Astrocyte (in vitro differentiated cells and primary cell): Measurements from ENCODE around the gene RANGAP1. TPM values are rescaled to one million over a fixed set of nuclear protein-coding genes. Genes with fewer than 3 reads are reported as not detected.

Experiments
- DNase-seq: peaks from one replicate; pipeline ENCODE4 v3.0.0-alpha.2; 2010; ENCODE audit warnings: low read depth
- FAIRE-seq: peaks from 2 replicates; lab custom pipeline; 2011; peaks lifted over from hg19 to GRCh38; lab: Jason Lieb, UNC
- H2AFZ ChIP-seq: 2 replicates; pipeline ENCODE4 v1.6.0; 2012; ENCODE audit warnings: low read depth, low read length, inconsistent platforms
- H3K27ac ChIP-seq: 2 replicates; pipeline ENCODE4 v1.5.1; 2011; ENCODE audit warnings: low read depth, low read length, inconsistent platforms
- H3K27me3 ChIP-seq: 2 replicates; pipeline ENCODE4 v1.6.0; 2011; ENCODE audit warnings: low read length, inconsistent platforms; ENCODE audit not compliant: insufficient read depth
- H3K36me3 ChIP-seq: 2 replicates; pipeline ENCODE4 v1.5.1; 2011; ENCODE audit warnings: low read length, inconsistent platforms; ENCODE audit not compliant: insufficient read depth
- H3K4me1 ChIP-seq: 2 replicates; pipeline ENCODE4 v1.5.1; 2011; ENCODE audit warnings: low read length, inconsistent platforms; ENCODE audit not compliant: insufficient read depth
- H3K4me2 ChIP-seq: 2 replicates; pipeline ENCODE4 v1.6.0; 2012; ENCODE audit warnings: low read length, inconsistent platforms
- H3K4me3 ChIP-seq: 2 replicates; pipeline ENCODE4 v1.5.1; 2011; ENCODE audit warnings: low read depth, mild to moderate bottlenecking, low read length, inconsistent platforms; ENCODE audit not compliant: insufficient read depth
- H3K79me2 ChIP-seq: 2 replicates; pipeline ENCODE4 v1.6.0; 2012; ENCODE audit warnings: mild to moderate bottlenecking, low read length, inconsistent platforms; ENCODE audit not compliant: insufficient read depth
- H3K9ac ChIP-seq: 2 replicates; pipeline ENCODE4 v1.6.0; 2012; ENCODE audit warnings: mild to moderate bottlenecking, low read length, inconsistent platforms
- H3K9me3 ChIP-seq: 2 replicates; pipeline ENCODE4 v1.5.1; 2012; ENCODE audit warnings: low read depth, mild to moderate bottlenecking, low read length, inconsistent platforms; ENCODE audit not compliant: insufficient read depth
- H4K20me1 ChIP-seq: 2 replicates; pipeline ENCODE4 v1.6.0; 2012; ENCODE audit warnings: low read length, inconsistent platforms; ENCODE audit not compliant: insufficient read depth
- H3K27ac Mint-ChIP-seq: one replicate; pipeline ENCODE4 v1.8.0; 2021; ENCODE audit warnings: mild to moderate bottlenecking, mixed read lengths; ENCODE audit not compliant: unreplicated experiment
- H3K27me3 Mint-ChIP-seq: one replicate; pipeline ENCODE4 v1.8.0; 2021; ENCODE audit warnings: low read depth, mixed read lengths; ENCODE audit not compliant: unreplicated experiment
- H3K36me3 Mint-ChIP-seq: one replicate; pipeline ENCODE4 v1.8.0; 2021; ENCODE audit warnings: low read depth, mixed read lengths; ENCODE audit not compliant: unreplicated experiment
- H3K4me1 Mint-ChIP-seq: one replicate; pipeline ENCODE4 v1.8.0; 2021; ENCODE audit warnings: low read depth, mixed read lengths; ENCODE audit not compliant: unreplicated experiment
- H3K4me3 Mint-ChIP-seq: one replicate; pipeline ENCODE4 v1.8.0; 2021; ENCODE audit warnings: mild to moderate bottlenecking, moderate library complexity, mixed read lengths; ENCODE audit not compliant: unreplicated experiment
- H3K9me3 Mint-ChIP-seq: one replicate; pipeline ENCODE4 v1.8.0; 2021; ENCODE audit warnings: mild to moderate bottlenecking, mixed read lengths; ENCODE audit not compliant: unreplicated experiment
- CTCF ChIP-seq: IDR thresholded peaks from 2 replicates; pipeline ENCODE4 v1.5.1; 2011; ENCODE audit warnings: low read depth, mild to moderate bottlenecking, inconsistent platforms, low read length, moderate library complexity; ENCODE audit not compliant: insufficient read depth
- EZH2 ChIP-seq: IDR thresholded peaks from 2 replicates; pipeline ENCODE4 v1.6.1; 2012; ENCODE audit warnings: mild to moderate bottlenecking, low read length, inconsistent platforms; ENCODE audit not compliant: insufficient read depth
- total RNA-seq: library from RNA; stranded (reverse); gene quantifications from 2 replicates; pipeline ENCODE4 v1.2.1, GENCODE V29; 2021

RANGAP1 gene
- total RNA-seq, 1 donor from 2014 or later = 77.8 TPM

- Histone ChIP-seq H3K9me3 (no peaks in the 10 kb centered on the region), H3K4me2 (no peak overlapping the region), H3K27ac (no peak overlapping the region), H2AFZ (no peak overlapping the region), H4K20me1 (peaks cover 23% of the 10 kb centered on the region), H3K4me3 (no peak overlapping the region), H3K9ac (no peak overlapping the region), H3K79me2 (no peaks in the 10 kb centered on the region), H3K4me1 (peaks cover 10% of the 10 kb centered on the region), H3K27me3 (no peaks in the 10 kb centered on the region), H3K36me3 (peaks cover 45% of the 10 kb centered on the region)
- Mint-ChIP-seq H3K27ac (no peak overlapping the region), H3K9me3 (no peaks in the 10 kb centered on the region), H3K36me3 (peaks cover 13% of the 10 kb centered on the region), H3K4me3 (no peak overlapping the region), H3K4me1 (peaks cover 4% of the 10 kb centered on the region), H3K27me3 (no peaks in the 10 kb centered on the region)
- TF ChIP-seq EZH2 (no peak), CTCF (no peak)
- DNase-seq (no peak), FAIRE-seq (no peak)
These were observed 33.6 kb downstream of the RANGAP1 start for GRCh38 chr22:41252365-41252764.

GRCh38 chr22:41250127-41250526 lies 35.9 kb downstream of the RANGAP1 start:
- Histone ChIP-seq H3K27ac (no peak overlapping the region), H3K27me3 (no peaks in the 10 kb centered on the region), H3K9me3 (no peaks in the 10 kb centered on the region), H3K4me3 (no peak overlapping the region), H3K79me2 (no peaks in the 10 kb centered on the region), H3K4me1 (no peaks in the 10 kb centered on the region), H3K4me2 (no peak overlapping the region), H3K9ac (no peak overlapping the region), H3K36me3 (peaks cover 35% of the 10 kb centered on the region), H2AFZ (no peak overlapping the region), H4K20me1 (peaks cover 17% of the 10 kb centered on the region)
- FAIRE-seq = no peak
- H3K27me3 Mint-ChIP-seq = no peaks in the 10 kb centered on the region
- H3K9me3 Mint-ChIP-seq = no peaks in the 10 kb centered on the region
- TF ChIP-seq CTCF = no peak
- TF ChIP-seq EZH2 = no peak
- DNase-seq = no peak
- no peaks in the 10 kb centered on the region for H3K4me1 Mint-ChIP-seq
- no peak overlapping the region for H3K4me3 Mint-ChIP-seq
- no peak overlapping the region for H3K27ac Mint-ChIP-seq
- peaks cover 9% of the 10 kb centered on the region for H3K36me3 Mint-ChIP-seq

GRCh38 chr22:41249442-41249841 lies 36.5 kb downstream of the RANGAP1 start:
- Histone ChIP-seq H4K20me1 (peaks cover 17% of the 10 kb centered on the region), H3K4me1 (no peaks in the 10 kb centered on the region), H3K79me2 (no peaks in the 10 kb centered on the region), H3K9ac (no peak overlapping the region), H3K36me3 (peaks cover 32% of the 10 kb centered on the region), H3K4me3 (no peak overlapping the region), H3K9me3 (no peaks in the 10 kb centered on the region), H3K4me2 (no peak overlapping the region), H2AFZ (no peak overlapping the region), H3K27me3 (no peaks in the 10 kb centered on the region), H3K27ac (no peak overlapping the region)
- Mint-ChIP-seq H3K27ac (no peak overlapping the region), H3K9me3 (no peaks in the 10 kb centered on the region), H3K4me3 (no peak overlapping the region), H3K4me1 (no peaks in the 10 kb centered on the region), H3K27me3 (no peaks in the 10 kb centered on the region), H3K36me3 (peaks cover 9% of the 10 kb centered on the region)
- FAIRE-seq = no peak
- DNase-seq = no peak
- TF ChIP-seq CTCF (no peak), EZH2 (no peak)
